GM10248 (cell line): ENCODE data around the gene PCNT.
"Not testable (repeated sequence)": the region's sequence is repeated elsewhere in the genome, so short reads cannot be mapped to it uniquely, and the experiment has no call there.

Experiments used
- CTCF ChIA-PET: fragments of 300-600 bp; sonication (Branson Sonifier 250); formaldehyde crosslinking; extraction: SDS; loops from one replicate; lab custom pipeline; 2021; ENCODE audit warnings: antibody characterized with exemption; lab: Yijun Ruan, JAX
- POLR2A ChIA-PET: fragments of 350-650 bp; sonication (Branson Sonifier 250); formaldehyde crosslinking; extraction: SDS; loops from one replicate; lab custom pipeline; 2020; ENCODE audit warnings: antibody characterized with exemption; lab: Yijun Ruan, JAX
- DNase-seq: peaks from one replicate; pipeline ENCODE4 v3.0.0; 2012; ENCODE audit errors: extremely low spot score
- TF ChIP-seq, protein P1 (sequence below): IDR thresholded peaks from 2 replicates; pipeline ENCODE4 v1.5.1; 2012; ENCODE audit warnings: mild to moderate bottlenecking, low read depth; ENCODE audit errors: extremely low read depth, missing control alignments, control extremely low read depth

Gene PCNT

DNA sequence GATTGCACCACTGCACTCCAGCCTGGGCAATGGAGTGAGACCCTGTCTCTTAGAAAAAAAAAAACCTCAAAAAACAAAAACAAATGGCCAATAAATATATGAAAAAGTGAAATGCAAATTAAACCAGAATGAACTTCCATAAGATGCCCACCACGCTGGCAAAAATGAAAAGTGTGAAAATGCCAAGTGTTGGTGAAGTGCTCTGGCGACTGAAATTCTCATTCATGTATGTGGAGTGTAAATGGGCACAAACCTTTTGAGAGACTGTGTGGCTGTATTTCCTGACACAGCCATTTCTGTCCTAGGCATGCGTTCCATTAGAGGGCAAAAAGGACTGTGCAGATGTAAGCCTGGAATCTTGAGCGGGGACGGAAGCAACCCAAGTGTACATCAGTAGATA is 19.5 kb upstream of the PCNT start:
- POLR2A ChIA-PET, result no interaction called here
- CTCF ChIA-PET, result no interaction called here
- TF ChIP-seq, protein P1, sequence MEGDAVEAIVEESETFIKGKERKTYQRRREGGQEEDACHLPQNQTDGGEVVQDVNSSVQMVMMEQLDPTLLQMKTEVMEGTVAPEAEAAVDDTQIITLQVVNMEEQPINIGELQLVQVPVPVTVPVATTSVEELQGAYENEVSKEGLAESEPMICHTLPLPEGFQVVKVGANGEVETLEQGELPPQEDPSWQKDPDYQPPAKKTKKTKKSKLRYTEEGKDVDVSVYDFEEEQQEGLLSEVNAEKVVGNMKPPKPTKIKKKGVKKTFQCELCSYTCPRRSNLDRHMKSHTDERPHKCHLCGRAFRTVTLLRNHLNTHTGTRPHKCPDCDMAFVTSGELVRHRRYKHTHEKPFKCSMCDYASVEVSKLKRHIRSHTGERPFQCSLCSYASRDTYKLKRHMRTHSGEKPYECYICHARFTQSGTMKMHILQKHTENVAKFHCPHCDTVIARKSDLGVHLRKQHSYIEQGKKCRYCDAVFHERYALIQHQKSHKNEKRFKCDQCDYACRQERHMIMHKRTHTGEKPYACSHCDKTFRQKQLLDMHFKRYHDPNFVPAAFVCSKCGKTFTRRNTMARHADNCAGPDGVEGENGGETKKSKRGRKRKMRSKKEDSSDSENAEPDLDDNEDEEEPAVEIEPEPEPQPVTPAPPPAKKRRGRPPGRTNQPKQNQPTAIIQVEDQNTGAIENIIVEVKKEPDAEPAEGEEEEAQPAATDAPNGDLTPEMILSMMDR, result no peak
- DNase-seq, result no peak

DNA sequence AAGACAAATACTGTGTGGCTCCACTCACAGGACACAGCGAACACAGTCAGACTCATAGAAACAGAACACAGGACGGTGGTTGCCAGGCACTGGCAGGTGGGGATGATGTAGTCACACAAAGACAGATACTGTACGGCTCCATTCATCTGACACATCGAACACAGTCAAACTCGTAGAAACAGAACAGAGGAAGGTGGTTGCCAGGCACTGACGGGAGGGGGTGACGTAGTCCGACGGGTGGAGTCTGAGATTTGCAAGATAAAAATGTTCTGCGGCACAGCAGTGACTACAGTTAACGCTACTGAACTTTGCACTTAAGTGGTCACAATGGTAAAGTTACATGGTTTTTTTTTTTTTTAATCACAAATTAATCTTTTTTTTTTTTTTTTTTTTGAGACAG is 19.0 kb upstream of the PCNT start:
- TF ChIP-seq, protein P1, result no peak
- ChIA-PET CTCF (no interaction called here), POLR2A (no interaction called here)
- DNase-seq, result no peak

DNA sequence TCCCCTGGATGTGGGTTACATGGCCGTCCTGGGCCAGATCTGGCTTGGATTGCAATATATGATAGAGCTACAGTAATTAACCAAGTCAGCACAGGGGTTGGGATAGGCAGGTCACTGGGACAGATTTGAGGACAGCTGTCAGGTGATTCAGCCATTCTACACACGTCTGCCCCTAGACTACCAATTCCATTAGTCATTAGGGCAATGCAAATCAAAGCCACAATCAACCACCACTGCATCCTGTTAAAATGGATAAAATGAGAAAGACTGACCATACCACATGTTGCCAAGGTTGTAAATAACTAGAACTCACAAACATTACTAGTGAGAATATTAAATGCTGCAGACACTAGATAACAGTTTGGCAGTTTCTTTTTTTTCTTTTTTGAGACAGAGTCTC is 16.3 kb upstream of the PCNT start:
- TF ChIP-seq, protein P1, result no peak
- ChIA-PET CTCF (no interaction called here), POLR2A (no interaction called here)
- DNase-seq, result no peak

DNA sequence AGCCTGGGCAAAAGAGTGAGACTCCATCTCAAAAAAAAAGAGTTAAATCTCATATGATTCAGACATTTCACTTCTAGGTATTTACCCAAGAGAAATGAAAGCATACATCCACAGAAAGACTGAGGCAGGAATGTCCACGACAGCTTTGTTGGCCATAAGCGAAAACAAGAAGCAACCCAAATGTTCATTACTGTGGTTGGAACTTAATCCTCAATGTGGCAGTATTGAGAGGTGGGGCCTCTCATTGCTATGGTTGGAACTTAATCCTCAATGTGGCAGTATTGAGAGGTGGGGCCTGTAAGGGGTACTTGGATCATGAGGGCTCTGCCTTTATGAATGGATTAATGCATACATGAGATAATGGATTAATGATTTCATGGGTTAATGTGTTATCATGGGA is 15.5 kb upstream of the PCNT start:
- TF ChIP-seq, protein P1, result no peak
- POLR2A ChIA-PET, result no interaction called here
- CTCF ChIA-PET, result no interaction called here
- DNase-seq, result no peak

DNA sequence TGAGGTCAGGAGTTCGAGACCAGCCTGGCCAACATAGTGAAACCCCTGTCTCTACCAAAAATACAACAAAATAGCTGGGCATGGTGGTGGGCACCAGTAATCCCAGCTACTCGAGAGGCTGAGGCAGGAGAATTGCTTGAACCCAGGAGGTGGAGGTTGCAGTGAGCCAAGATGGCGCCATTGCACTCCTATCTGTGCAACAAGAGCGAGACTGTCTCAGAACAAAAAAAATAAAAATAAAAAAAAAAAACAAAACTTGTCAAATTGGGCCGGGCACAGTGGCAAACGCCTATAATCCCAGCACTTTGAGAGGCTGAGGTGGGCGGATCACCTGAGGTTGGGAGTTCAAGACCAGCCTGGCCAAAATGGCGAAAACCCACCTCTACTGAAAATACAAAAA is 13.7 kb upstream of the PCNT start:
- CTCF ChIA-PET, result interaction anchor here (1.2 to 1.7 kb wide), 2 partner anchors 10 to 157 kb away, joined by 3 to 7 read pairs; no protein-coding TSS in a partner anchor
- POLR2A ChIA-PET, DNase-seq: not testable (repeated sequence)

DNA sequence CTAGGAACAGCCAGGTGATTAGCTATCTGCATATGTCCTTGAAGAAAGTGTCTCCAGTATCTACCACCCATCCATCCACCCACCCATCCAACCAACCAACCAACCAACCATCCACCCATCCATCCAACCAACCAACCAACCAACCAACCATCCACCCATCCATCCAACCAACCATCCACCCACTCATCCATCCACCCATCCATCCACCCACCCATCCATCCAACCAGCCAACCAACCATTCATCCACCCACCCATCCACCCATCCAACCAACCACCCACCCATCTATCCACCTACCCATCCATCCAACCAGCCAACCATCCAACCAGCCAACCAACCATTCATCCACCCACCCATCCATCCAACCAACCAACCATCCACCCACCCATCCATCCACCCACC is 12.4 kb upstream of the PCNT start:
- DNase-seq, result no peak
- TF ChIP-seq, protein P1, result no peak
- ChIA-PET CTCF (no interaction called here), POLR2A (no interaction called here)

DNA sequence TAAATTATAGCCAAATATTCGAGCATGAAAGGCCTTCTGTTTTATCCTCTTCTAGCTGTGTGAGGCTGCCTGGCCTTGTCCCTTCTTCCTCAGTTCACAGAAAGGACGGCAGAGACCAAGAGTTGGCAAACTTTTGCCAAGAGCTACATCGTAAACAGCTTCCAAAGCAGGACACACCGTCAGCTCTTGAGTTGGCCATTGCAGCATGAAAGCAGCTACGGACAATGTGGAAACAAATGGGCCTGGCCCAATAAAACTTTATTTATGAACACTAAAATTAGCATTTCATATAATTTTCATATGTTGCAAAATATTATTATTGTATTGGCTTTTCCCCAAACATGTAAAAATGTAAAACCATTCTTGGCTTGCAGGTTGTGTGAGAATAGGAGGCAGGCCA is 11.0 kb upstream of the PCNT start:
- ChIA-PET CTCF (no interaction called here), POLR2A (no interaction called here)
- no peak for DNase-seq
- TF ChIP-seq, protein P1, result no peak
